ENCODE measurements around the gene RFX1. TPM values are rescaled to one million over a fixed set of nuclear protein-coding genes. Genes with fewer than 3 reads are reported as not detected.

The RFX1 gene
- total RNA-seq, 1 donor from 2014 or later, result 3.3 TPM

DNA sequence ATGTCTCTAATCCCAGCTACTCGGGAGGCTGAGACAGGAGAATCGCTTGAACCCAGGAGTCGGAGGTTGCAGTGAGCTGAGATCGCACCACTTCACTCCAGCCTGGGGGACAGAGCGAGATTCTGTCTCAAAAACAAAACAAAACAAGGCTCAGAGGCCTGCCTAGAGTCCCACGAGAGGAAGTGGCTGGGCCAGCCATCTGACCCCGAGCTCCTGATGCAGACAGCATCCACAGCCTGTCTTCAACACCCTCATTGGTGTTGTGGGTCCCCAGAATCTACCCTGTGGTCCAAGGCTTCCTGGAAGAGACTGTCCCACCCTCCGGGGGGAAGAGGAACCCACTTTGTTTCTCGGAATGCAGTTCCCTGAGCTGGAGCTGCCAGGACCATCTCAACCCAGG is 24.7 kb downstream of the RFX1 start:
- Histone ChIP-seq H3K4me3 (no peak overlapping the region), H3K4me1 (peaks cover 6 to 20% of the 10 kb centered on the region in 2 donors), H3K9me3 (no peaks in the 10 kb centered on the region), H3K36me3 (peaks cover 0 to 6% of the 10 kb centered on the region in 2 donors), H3K27me3 (no peaks in the 10 kb centered on the region), H3K27ac (no peak overlapping the region)
- TF ChIP-seq, protein P1, sequence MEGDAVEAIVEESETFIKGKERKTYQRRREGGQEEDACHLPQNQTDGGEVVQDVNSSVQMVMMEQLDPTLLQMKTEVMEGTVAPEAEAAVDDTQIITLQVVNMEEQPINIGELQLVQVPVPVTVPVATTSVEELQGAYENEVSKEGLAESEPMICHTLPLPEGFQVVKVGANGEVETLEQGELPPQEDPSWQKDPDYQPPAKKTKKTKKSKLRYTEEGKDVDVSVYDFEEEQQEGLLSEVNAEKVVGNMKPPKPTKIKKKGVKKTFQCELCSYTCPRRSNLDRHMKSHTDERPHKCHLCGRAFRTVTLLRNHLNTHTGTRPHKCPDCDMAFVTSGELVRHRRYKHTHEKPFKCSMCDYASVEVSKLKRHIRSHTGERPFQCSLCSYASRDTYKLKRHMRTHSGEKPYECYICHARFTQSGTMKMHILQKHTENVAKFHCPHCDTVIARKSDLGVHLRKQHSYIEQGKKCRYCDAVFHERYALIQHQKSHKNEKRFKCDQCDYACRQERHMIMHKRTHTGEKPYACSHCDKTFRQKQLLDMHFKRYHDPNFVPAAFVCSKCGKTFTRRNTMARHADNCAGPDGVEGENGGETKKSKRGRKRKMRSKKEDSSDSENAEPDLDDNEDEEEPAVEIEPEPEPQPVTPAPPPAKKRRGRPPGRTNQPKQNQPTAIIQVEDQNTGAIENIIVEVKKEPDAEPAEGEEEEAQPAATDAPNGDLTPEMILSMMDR (IDR thresholded peaks at IDR 0.05), result no peak
- intact Hi-C loops (cut with DNase I), result no loop called here
- DNase-seq (ENCODE audit: low spot score in 2 of 2), result no peak

DNA sequence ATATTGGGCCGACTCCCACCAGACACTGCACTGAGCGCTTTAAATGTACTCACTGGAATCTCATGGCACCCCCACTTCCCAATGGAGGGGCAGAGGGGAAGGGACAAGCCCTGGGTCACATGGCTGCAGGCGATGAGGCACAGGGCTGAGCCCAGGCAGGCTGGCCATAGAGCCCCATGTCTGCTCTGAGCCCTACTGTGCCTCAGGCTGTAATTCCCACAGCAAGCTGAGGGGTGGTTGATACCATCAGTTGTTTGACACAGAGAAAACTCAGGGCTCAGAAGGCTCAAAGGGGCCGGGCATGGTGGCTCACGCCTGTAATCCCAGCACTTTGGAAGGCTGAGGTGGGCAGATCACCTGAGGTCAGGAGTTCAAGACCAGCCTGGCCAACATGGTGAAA is 25.1 kb downstream of the RFX1 start:
- intact Hi-C loops (cut with DNase I), result no loop called here
- Histone ChIP-seq H3K9me3 (no peaks in the 10 kb centered on the region), H3K27me3 (no peaks in the 10 kb centered on the region), H3K36me3 (peaks cover 0 to 6% of the 10 kb centered on the region in 2 donors), H3K27ac (no peak overlapping the region), H3K4me3 (no peak overlapping the region), H3K4me1 (peaks cover 4 to 18% of the 10 kb centered on the region in 2 donors)
- no peak for DNase-seq (ENCODE audit: low spot score in 2 of 2)
- TF ChIP-seq, protein P1 (IDR thresholded peaks at IDR 0.05), result no peak

DNA sequence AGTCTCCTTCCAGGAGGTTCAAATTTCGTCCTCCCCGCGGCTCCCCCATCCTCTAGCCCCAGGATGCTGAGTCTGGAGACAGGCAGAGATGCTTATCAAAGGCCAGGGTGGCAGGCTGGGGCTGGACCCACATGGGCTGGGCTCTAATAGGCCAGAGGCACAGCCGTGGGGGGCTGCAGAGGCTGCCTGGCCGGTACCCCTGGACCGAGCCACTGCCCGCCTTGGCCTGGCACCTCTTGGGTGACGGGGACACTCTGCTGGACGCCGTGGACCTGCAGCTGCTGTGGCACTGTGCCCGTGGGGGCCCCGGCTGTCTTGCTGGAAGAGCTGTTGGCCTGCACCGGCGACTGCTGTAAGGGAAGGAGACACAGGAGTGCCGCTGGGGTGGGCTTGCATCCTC is 25.8 kb downstream of the RFX1 start:
- no peak for DNase-seq (ENCODE audit: low spot score in 2 of 2)
- Histone ChIP-seq H3K9me3 (no peaks in the 10 kb centered on the region), H3K36me3 (peaks cover 0 to 6% of the 10 kb centered on the region in 2 donors), H3K4me1 (peaks cover 4 to 18% of the 10 kb centered on the region in 2 donors), H3K27ac (no peak overlapping the region), H3K27me3 (no peaks in the 10 kb centered on the region), H3K4me3 (no peak overlapping the region)
- intact Hi-C loops (cut with DNase I), result no loop called here
- TF ChIP-seq, protein P1 (IDR thresholded peaks at IDR 0.05), result no peak

DNA sequence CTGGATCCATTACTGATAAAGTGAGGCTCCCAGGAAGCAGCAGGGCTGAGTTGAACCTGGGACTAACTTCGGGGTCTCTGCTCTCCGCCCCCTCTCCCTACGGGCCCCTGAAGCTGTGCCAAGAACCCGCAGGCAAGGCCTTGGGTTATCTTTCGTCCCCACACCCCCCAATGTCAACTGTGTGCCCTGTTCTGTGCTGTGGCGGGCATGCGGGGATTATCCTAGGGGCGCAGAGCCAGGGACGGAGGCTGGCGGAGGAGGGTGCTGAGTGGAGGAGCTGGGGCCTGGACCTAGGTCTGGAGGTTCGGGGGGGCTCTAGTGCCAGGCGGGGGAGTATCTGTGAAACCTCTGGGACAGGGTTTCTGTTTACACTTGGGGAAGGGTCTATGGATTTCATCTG is 26.4 kb downstream of the RFX1 start:
- no peak overlapping the region for H3K4me3 ChIP-seq
- intact Hi-C loops (cut with DNase I), result loop anchor here (2.0 kb wide), 1 partner anchor 25 kb away; no protein-coding TSS in a partner anchor
- no peak overlapping the region for H3K27ac ChIP-seq

DNA sequence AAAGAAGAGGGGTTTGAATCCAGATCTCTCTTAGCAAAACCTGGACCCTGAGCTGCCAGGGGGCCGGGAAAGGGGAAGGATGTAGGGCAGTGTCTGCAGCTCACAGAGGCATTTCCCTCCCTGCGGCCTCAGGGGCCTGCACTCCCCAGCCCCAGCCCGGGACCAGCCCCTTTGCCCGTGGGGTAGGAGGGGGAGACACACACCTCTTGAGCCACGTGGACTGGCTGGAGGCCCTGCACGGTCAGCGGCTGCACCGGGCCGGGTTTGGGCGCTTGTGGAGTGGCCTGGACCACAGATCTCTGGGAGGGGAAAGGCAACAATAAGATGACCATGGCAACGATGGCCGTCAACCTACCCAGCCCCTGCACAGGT is 26.9 kb downstream of the RFX1 start:
- Histone ChIP-seq H3K4me1 (peaks cover 4 to 18% of the 10 kb centered on the region in 2 donors), H3K27me3 (no peaks in the 10 kb centered on the region), H3K4me3 (peak overlapping the region; percentile 58 to 75), H3K9me3 (no peaks in the 10 kb centered on the region), H3K27ac (peak overlapping the region; percentile 40 to 59), H3K36me3 (peaks cover 0 to 6% of the 10 kb centered on the region in 2 donors)
- DNase-seq (ENCODE audit: low spot score in 2 of 2), result no peak
- TF ChIP-seq, protein P1 (IDR thresholded peaks at IDR 0.05), result no peak
- intact Hi-C loops (cut with DNase I), result loop anchor here (2.0 kb wide), 1 partner anchor 26 kb away; no protein-coding TSS in a partner anchor

More for the DNA sequence above, 26.4 kb downstream of the RFX1 start:
- peaks cover 4 to 18% of the 10 kb centered on the region in 2 donors for H3K4me1 ChIP-seq
- DNase-seq (ENCODE audit: low spot score in 2 of 2), result no peak
- H3K36me3 ChIP-seq, result peaks cover 0 to 6% of the 10 kb centered on the region in 2 donors
- H3K9me3 ChIP-seq, result no peaks in the 10 kb centered on the region
- TF ChIP-seq, protein P1 (IDR thresholded peaks at IDR 0.05), result no peak
- H3K27me3 ChIP-seq, result no peaks in the 10 kb centered on the region
